HG02759 (cell line): Measurements from ENCODE around the gene PCGF3.
"Not testable (repeated sequence)": the region's sequence is repeated elsewhere in the genome, so short reads cannot be mapped to it uniquely, and the experiment has no call there.

Source experiments
- ATAC-seq: cut with Tn5 transposase; IDR thresholded peaks from one replicate; pipeline ENCODE4 v1.9.1; 2021; ENCODE audit warnings: mild to moderate bottlenecking, moderate library complexity; ENCODE audit not compliant: unreplicated experiment

PCGF3 gene

DNA sequence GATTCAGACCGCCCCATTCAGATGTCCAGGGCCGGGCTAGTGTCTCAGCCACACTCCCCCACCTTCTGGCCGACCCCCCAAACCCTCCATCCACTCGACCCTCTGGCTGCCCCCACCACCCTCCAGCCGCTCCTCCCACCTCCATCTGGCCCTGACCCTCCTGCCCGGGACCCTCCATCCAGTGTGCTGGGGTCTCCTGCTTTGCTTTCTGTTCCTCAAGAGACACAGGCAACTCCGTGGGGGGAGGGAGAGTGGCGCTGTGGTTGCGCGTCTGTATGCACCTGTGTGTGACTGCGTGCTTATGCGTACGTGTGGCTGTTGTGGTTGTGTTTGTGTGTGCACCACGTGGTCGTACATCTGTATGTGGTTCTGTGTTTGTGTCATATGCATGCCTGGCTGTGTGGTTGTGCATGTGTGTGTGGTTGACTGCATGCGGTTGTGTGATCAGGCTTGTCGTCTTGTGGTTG lies 87.0 kb downstream of the PCGF3 start:
- no peak for ATAC-seq

DNA sequence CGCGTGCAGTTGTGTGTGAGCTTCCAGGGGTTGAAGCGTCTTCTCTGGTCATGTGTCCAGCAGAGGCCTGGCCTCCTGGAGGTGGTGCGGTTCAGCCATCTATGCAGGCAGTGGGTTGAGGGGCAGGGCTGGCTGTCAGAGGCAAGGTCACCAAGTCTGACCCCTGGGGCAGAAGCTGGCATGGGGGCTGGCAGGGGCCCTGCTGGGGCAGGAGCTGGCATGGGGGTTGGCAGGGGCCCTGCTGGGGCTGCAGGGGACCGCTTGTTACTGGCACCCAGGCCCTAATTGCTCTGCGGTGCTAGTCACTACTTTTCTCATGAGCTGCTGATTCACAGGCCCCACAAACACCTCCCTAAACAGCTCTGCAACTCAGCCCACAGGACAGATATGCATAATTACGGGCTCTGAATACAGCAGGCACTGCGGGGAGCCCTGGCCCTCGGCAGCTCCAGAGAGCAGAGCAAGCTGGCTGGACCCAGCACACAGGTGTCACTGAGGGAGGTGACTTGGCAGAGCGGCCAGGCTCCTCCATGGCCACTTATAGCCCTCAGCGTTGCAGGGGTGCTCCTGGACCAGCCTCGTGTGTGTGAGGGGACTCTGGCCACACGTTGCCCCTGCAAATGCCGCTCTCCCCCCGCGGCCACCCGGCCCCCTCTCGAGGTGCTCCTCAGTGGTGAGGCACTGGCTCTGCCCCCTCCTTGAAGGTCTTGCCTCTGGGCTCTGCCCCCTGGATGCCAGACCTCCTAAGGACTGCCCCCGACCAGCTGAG lies 87.6 kb downstream of the PCGF3 start:
- no peak for ATAC-seq

- ATAC-seq, result peak; percentile 41
Observed at GRCh38 chr4:793941-794621, 88.4 kb downstream of the PCGF3 start.

- ATAC-seq, result no peak
Observed at GRCh38 chr4:794900-795725, 89.5 kb downstream of the PCGF3 start.

DNA sequence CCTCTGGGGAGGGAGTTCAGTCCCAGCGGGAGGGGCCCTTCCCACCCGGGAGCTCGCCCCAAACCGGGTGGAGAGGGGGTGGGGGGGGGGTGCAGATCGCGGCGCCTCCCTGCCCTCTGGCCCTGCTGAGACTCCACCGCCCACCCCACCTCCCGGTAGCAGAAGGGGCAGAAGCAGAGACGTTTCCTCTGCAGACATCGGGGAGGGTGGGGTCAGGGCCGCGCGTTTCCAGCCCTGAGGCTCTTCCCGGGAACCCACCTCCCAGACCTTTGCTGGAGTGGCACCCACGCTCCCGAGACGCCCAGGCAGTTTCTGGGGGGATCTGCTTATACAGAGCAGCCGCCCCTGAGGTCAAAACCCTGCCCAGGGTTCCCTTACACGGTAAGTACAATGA lies 90.1 kb downstream of the PCGF3 start:
- ATAC-seq, result no peak

- ATAC-seq, result no peak
Observed at GRCh38 chr4:796206-796605, 90.6 kb downstream of the PCGF3 start.

DNA sequence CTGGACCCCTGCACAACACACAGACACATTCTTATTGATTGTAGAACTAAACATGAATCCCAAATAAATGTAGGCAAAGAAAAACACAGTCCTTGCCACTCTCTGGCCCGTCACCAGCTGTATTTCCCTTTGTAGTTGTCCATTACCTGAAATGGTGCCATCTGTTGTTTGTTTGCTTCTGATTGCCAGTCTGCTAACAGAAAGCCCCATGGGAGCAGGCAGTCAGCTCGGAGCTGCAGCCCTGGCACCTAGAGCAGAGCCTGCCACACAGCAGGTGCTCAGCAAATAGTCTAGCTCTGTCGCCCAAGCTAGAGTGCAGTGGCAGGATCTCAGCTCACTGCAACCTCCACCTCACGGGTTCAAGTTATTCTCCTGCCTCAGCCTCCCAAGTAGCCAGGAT lies 91.4 kb downstream of the PCGF3 start:
- ATAC-seq, result no peak

GRCh38 chr4:801436-802124 lies 95.9 kb downstream of the PCGF3 start:
- ATAC-seq, result no peak

DNA sequence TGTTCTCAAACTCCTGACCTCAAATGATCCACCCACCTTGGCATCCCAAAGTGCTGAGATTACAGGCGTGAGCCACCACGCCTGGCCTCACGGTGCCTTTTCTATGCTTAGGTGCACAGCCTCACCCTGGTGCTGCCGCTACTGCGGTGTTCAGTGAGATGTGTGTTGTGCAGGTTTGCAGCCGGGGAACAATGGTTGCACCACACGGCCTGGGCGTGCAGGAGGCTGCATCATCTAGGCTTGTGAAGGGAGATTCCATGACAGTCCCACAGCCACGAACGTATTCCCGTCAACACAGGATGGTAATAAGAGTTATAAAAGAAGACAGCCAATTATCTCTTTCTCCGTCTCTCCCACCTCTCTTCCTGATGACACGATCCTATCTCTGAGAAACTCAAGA lies 98.3 kb downstream of the PCGF3 start:
- no peak for ATAC-seq

GRCh38 chr4:804804-805203 lies 99.2 kb downstream of the PCGF3 start:
- no peak for ATAC-seq

DNA sequence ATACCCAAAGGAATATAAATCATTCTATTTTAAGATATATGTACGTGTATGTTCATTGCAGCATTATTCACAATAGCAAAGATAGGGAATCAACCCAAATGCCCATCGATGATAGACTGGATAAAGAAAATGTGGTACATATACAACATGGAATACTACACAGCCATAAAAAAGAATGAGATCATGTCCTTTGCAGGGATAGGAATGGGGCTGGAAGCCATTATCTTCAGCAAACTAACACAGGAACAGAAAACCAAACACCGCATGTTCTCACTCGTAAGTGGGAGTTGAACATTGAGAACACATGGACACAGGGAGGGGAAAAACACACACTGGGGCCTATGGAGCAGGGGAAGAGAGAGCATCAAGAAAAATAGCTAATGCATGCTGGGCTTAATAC lies 101.3 kb downstream of the PCGF3 start:
- not testable (repeated sequence) for ATAC-seq

DNA sequence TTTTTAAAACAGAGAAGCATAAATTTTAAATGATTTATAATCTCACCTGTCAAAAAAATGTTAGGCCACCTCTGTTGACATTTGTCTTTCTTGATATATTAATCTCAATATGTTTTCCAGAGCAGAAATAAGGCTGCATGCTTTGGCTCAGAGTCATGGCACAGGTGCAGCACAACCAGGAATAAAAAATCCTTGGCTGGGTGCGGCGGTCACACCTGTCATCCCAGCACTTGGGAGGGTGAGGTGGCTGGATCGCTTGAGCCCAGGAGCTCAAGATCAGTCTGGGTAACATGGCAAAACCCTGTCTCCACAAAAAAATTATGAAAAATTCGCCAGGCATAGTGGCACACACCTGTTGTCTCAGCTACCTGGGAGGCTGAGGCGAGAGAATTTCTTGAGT lies 102.2 kb downstream of the PCGF3 start:
- ATAC-seq, result no peak

DNA sequence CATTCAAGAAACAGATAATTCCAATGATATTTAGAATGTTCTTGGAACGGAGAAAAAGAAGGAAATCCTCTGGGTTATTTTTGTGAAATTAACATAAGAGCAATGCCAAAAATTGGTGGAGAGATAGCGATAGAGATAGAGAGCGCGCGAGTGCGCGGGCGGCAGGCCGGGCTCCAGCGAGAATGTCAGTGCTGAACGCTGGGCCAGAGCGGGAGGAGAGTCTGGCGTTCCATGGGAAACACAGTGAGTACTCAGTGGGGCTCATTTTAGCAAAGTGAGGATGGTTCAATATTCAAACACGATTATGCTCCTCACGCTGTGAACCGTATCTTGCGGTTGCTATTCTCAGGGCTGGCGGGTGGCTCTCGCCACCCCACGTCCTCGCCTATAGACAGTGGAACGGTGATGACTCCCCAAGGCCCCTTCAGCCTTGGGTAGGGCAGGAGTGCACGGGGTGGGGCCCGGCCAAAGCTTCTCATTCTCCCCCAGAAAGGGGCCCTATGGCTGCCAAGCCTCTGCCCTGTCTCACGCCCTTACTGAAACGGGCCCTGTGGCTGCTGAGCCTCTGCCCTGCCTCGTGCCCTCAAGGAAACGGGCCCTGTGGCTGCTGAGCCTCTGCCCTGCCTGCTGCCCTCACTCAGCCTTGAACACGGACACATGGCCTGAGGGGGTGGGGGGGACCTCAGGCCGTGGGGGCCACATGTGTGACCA lies 103.4 kb downstream of the PCGF3 start:
- ATAC-seq, result no peak

DNA sequence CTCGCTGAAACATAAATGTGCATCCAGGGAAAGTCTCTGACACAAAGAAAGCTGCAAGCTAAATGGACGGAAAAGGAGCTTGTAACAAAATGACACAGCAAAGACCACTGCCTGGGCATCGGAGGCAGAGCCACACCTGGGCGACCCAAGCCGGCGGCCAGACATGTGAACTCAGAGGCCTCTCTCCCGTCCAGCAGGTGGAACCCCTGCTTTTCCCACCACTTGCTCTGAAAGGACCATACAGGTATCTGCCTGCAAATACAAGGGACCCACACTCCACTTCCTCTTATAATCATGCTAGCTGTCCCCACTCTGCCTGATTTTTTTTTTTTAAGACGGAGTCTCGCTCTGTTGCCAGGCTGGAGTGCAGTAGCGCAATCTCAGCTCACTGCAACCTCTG lies 108.3 kb downstream of the PCGF3 start:
- ATAC-seq, result no peak

GRCh38 chr4:814312-814850 lies 108.7 kb downstream of the PCGF3 start:
- no peak for ATAC-seq

DNA sequence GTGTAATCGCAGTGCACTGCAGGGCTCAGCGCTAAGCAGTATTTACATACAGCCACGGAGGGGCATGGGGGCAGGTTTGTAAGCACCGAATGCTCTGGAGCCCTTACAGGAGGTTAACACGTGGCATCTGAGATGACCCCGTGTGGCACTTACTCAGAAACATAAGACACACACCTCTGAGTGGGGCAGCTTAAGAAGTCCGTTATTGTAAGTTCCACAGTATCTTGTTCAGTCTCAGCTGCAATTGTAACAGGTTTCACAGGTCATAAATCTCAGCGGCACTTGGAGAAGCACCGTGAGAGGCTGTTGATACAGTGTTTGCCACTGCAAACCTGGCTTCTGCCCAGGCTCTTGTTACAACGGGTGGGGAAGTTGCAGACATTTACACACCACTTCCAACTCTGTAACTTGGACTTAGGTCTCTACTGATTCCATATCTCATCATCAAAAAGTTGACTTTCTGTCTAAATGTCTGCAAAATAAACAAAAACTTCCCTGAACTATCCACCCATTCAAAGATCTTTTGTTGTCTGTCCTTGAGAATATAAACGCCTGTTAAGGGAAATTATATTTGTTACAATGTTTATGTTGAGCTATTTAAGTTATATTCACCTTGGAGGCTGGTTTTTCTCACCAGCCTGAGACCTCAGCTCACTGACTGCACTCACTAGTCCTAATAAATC lies 110.0 kb downstream of the PCGF3 start:
- ATAC-seq, result no peak

DNA sequence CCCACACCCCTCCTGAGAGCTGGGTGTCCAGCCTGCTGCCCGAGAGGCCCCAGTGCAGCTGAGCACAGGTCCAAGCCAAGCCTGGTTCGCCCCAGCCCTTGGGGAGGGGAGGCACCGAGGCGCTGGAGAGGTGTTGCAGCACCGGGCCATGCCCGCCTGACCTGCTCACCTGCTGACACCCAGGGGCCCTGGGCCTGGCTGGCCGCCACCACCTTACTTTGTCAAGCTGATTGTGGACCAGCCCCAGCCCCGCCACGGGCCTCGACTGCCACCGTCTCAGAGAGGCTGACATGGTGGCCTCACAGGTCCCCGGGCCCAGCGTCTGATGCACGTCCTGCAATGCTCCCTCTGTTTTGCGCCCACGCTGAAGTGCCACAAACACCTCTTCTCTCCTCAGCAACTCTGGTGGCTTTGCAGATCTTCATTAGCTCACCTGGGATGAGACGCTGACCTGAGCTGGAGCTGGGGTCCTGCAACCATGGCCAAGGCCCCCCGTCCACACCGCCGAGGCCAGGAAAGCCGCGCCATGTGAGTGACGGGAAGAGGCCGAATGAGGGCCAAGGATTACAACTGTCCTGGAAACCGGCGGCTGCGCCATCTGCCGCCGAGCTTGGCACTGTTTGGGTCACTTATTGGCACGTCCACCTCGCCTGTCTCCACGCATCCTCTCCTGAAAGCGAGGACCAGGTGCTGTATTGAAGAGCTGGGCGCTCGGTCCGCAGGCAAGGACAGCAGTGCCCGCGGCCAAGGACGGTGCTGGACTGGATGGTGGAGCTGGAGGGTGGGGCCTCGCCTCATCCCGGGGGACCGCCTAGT lies 112.7 kb downstream of the PCGF3 start:
- ATAC-seq, result no peak

DNA sequence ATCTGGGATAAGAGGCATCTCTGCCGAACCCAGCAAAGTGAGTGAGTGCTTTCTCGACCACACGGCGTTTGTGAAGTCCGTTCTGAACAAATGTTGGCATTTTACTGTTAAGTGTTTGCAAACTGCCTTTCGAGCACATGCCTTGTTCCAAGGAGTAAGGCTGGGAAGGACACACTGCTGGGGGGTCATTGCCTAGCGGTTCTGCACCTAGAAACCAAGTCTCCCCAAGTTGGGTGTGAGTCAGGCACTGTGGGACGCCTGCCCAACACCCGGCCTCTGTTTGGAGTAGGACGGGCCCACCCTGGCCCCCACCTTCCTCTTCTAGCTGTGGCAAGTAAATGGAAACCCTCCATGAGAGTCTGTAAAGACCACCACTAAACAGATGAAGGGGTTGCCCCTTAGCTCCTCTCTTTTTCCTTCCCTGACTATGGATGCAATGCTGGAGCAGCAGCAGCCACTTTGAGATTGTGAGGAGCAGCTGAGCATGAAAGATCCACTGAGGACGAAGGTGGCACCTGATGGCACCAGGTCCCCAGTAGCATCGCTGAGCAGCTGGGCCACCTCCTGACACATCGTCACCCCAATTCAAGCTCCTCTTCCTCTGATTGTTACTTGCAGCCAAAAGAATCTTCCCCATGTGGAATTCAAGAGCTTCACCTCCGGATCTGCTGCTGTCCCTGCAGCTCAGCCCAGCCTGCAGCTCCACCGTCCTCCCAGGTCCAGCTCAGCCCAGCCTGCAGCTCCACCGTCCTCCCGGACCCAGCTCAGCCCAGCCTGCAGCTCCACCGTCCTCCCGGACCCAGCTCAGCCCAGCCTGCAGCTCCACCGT lies 114.0 kb downstream of the PCGF3 start:
- no peak for ATAC-seq
